ENCODE measurements around the gene SH3RF1. TPM values are rescaled to one million over a fixed set of nuclear protein-coding genes. Genes with fewer than 3 reads are reported as not detected.
"Not testable (repeated sequence)": the region's sequence is repeated elsewhere in the genome, so short reads cannot be mapped to it uniquely, and the experiment has no call there.

SH3RF1 gene
- total RNA-seq, 1 experiment from 2014 or later: 16.6 TPM

- TF ChIP-seq ZBTB43 (CRISPR knock-in tag; IDR thresholded peaks at IDR 0.05) (no peak), STAT6 (CRISPR knock-in tag; conservative IDR thresholded peaks at IDR 0.05; ENCODE audit: low read depth) (no peak), ZNF263 (CRISPR knock-in tag; IDR thresholded peaks at IDR 0.05; ENCODE audit: low read depth) (no peak), SMAD3 (CRISPR knock-in tag; IDR thresholded peaks at IDR 0.05; ENCODE audit: borderline replicate concordance) (no peak)
- Mint-ChIP-seq H3K27ac (no peak overlapping the region), H3K36me3 (no peaks in the 10 kb centered on the region), H3K4me3 (no peak overlapping the region), H3K27me3 (ENCODE audit: low read depth) (no peaks in the 10 kb centered on the region), H3K9me3 (no peaks in the 10 kb centered on the region), H3K4me1 (peaks cover 11% of the 10 kb centered on the region)
- ChIA-PET CTCF (no interaction called here), POLR2A (no interaction called here)
- ATAC-seq (no peak), DNase-seq (ENCODE audit: low spot score) (no peak)
Observed at GRCh38 chr4:169278624-169279023, 7.9 kb upstream of the SH3RF1 start.

- H3K4me1 Mint-ChIP-seq: peaks cover 11% of the 10 kb centered on the region
- H3K36me3 Mint-ChIP-seq; DNase-seq (ENCODE audit: low spot score); H3K27me3 Mint-ChIP-seq (ENCODE audit: low read depth); H3K9me3 Mint-ChIP-seq; POLR2A ChIA-PET; ATAC-seq; H3K27ac Mint-ChIP-seq; H3K4me3 Mint-ChIP-seq: not testable (repeated sequence)
- 0 out of 2 replicates have a peak, but pooled peaks have one; percentile 12 for TF ChIP-seq HMGA2 (CRISPR knock-in tag; IDR thresholded peaks at IDR 0.05)
- CTCF ChIA-PET: interaction anchor here (1.2 kb wide), 1 partner anchor 10 kb away, joined by 4 read pairs; no protein-coding TSS in a partner anchor
Observed at GRCh38 chr4:169277838-169278237, 7.1 kb upstream of the SH3RF1 start.

- H3K4me3 Mint-ChIP-seq: no peak overlapping the region
- ChIA-PET POLR2A (no interaction called here), CTCF (interaction anchor here (0.7 kb wide), 1 partner anchor 265 kb away, joined by 4 read pairs; the partner anchor contains the start of gene CBR4)
- no peak for DNase-seq (ENCODE audit: low spot score)
- TF ChIP-seq AR (CRISPR knock-in tag; IDR thresholded peaks at IDR 0.05): no peak
- no peak for ATAC-seq
- peaks cover 10% of the 10 kb centered on the region for H3K27me3 Mint-ChIP-seq (ENCODE audit: low read depth)
- no peaks in the 10 kb centered on the region for H3K9me3 Mint-ChIP-seq
- H3K27ac Mint-ChIP-seq: no peak overlapping the region
- no peaks in the 10 kb centered on the region for H3K36me3 Mint-ChIP-seq
- H3K4me1 Mint-ChIP-seq: peaks cover 22% of the 10 kb centered on the region
Observed at GRCh38 chr4:169275180-169275579, 4.4 kb upstream of the SH3RF1 start.

GRCh38 chr4:169274033-169274432 lies 3.3 kb upstream of the SH3RF1 start:
- ChIA-PET CTCF (no interaction called here), POLR2A (no interaction called here)
- no peak for ATAC-seq
- Mint-ChIP-seq H3K4me1 (peaks cover 28% of the 10 kb centered on the region), H3K9me3 (no peaks in the 10 kb centered on the region), H3K27ac (no peak overlapping the region), H3K4me3 (no peak overlapping the region), H3K36me3 (no peaks in the 10 kb centered on the region), H3K27me3 (ENCODE audit: low read depth) (peaks cover 10% of the 10 kb centered on the region)
- no peak for TF ChIP-seq PRRX2 (CRISPR knock-in tag; IDR thresholded peaks at IDR 0.05)
- no peak for TF ChIP-seq ELF4 (CRISPR knock-in tag; IDR thresholded peaks at IDR 0.05; ENCODE audit: low read depth)
- no peak for TF ChIP-seq ERG (CRISPR knock-in tag; IDR thresholded peaks at IDR 0.05)
- TF ChIP-seq RELA (CRISPR knock-in tag; IDR thresholded peaks at IDR 0.05; ENCODE audit: borderline replicate concordance): no peak
- DNase-seq (ENCODE audit: low spot score): no peak
